Stomach (tissue), 4 donors: Measurements from ENCODE around the gene LHFPL3.

ENCODE experiments used
- POLR2AphosphoS5 ChIP-seq, 3 donors: sonication (generic); formaldehyde crosslinking; IDR thresholded peaks; one replicate each; pipeline ENCODE4 v1.6.1; 2016; ENCODE audit warnings: antibody characterized with exemption in 3 of 3
- TF ChIP-seq, protein P1 (sequence below), 7 experiments: fragments of 450-650 bp in 4 of 7; fragments of 200-600 bp in 3 of 7; sonication (generic) in 3 of 7; IDR thresholded peaks; one replicate each; pipeline ENCODE4 v1.5.1; 2016 to 2019; ENCODE audit warnings: antibody characterized with exemption in 7 of 7, control low read depth in 2 of 7, mild to moderate bottlenecking in 1 of 7

DNA sequence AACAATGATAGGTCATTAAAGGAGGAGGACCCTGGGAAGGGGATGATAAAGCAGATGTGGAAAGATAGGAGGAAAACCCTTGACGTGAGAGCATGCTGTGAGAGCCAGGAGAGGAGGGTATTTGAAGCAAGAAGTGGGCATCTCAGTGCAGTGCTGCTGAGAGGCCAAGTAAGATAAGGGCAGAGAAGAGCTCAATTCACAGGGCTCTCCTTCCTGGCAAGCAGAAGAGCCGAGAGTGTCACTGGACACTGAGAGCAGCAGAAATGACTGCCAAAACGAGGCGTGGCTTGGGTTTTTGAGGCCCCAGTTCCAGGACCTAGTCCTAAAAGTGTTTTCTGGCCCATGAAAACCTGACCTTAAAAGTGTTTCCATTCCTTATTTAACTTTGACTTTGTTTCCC lies 213.5 kb downstream of the LHFPL3 start:
- TF ChIP-seq POLR2AphosphoS5 (IDR thresholded peaks at IDR 0.05), result no peak
- TF ChIP-seq, protein P1, sequence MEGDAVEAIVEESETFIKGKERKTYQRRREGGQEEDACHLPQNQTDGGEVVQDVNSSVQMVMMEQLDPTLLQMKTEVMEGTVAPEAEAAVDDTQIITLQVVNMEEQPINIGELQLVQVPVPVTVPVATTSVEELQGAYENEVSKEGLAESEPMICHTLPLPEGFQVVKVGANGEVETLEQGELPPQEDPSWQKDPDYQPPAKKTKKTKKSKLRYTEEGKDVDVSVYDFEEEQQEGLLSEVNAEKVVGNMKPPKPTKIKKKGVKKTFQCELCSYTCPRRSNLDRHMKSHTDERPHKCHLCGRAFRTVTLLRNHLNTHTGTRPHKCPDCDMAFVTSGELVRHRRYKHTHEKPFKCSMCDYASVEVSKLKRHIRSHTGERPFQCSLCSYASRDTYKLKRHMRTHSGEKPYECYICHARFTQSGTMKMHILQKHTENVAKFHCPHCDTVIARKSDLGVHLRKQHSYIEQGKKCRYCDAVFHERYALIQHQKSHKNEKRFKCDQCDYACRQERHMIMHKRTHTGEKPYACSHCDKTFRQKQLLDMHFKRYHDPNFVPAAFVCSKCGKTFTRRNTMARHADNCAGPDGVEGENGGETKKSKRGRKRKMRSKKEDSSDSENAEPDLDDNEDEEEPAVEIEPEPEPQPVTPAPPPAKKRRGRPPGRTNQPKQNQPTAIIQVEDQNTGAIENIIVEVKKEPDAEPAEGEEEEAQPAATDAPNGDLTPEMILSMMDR (IDR thresholded peaks at IDR 0.05), result no peak
